HG02610 (cell line): ENCODE data around the gene GNB5.

ENCODE experiments used
- ATAC-seq: cut with Tn5 transposase; IDR thresholded peaks from one replicate; pipeline ENCODE4 v1.9.1; 2021; ENCODE audit warnings: mild to moderate bottlenecking, moderate library complexity; ENCODE audit not compliant: unreplicated experiment

The GNB5 gene

DNA sequence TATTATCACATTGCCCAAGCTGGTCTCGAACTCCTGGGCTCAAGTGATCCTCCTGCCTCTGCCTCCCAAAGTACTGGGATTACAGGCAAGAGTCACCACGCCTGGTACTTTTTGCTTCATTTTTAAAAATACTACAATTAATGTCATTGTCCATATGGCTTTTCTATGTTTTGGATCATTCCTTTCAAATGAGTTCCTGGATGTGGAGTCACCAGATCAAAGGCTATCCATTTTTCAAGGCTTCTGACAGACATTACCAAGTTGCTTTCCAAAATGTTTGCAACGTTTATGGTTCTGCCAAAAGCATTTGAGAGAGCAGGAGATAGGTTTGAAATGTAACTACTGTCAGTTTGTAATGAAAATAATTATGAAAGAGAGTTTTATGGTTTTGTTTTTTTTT lies 44.4 kb downstream of the GNB5 start:
- ATAC-seq, result no peak

DNA sequence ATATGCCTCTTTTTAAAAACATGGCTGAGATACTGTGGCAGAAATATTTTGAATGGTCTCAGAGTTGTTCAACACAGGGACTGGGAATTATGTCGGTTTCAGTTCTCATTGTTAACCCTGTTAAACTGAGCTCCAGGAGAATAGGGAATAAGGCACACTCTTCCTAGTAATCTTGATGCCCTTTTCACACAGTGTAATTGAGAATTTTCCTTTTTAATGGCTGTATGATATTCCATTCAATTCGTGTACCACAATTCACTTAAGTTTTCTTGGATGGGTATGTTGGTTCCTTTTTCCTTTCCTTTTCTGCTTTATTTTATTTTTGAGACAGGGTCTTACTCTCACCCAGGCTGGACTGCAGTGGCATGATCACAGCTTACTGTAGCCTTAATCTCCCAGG lies 44.9 kb downstream of the GNB5 start:
- ATAC-seq, result no peak

DNA sequence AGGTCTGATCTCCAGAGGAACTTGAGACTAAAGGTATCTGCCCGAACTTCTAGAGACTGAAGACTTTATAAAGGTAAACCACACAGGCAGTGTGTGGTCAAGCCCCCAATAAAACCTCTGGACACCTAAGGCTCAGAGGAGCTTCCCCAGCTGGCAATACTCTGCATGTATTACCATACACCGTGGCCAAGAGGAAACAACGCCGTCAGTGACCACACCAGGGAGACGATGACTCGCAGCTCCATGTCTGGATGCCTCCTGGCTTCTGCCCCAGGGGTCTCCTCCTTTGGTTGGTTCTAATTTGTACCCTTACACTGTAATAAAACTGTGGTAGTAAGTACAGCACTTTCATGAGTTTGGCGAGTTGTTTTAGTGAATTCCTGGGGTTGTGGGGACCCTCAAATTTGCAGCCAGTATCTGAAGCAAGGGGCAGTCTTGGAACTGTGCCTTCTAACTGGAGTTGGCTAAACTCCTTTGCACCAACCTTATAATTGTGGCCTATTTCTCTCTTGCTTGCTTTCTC lies 46.5 kb downstream of the GNB5 start:
- ATAC-seq, result no peak

GRCh38 chr15:52143873-52144272 lies 47.3 kb downstream of the GNB5 start:
- no peak for ATAC-seq

DNA sequence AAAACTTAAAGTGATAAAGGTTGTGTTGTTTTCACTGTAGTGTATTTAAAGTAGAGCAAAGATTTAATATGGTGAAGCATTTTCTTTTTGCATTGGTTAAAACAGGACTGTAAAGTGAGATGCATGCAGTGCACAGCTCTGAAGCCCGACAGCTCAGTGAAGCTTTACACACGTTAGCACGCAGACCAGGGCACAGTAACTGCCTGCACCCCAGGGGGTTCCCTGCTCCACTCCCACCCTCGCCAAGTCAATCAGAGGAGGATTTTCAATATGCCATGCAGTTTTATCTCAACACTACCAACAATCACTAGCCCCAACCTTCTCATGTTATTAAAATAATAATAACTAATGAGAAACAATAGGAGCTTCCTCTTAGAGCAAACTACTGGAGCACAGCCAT lies 50.5 kb downstream of the GNB5 start:
- no peak for ATAC-seq

GRCh38 chr15:52139599-52140462 lies 51.4 kb downstream of the GNB5 start:
- ATAC-seq, result no peak

DNA sequence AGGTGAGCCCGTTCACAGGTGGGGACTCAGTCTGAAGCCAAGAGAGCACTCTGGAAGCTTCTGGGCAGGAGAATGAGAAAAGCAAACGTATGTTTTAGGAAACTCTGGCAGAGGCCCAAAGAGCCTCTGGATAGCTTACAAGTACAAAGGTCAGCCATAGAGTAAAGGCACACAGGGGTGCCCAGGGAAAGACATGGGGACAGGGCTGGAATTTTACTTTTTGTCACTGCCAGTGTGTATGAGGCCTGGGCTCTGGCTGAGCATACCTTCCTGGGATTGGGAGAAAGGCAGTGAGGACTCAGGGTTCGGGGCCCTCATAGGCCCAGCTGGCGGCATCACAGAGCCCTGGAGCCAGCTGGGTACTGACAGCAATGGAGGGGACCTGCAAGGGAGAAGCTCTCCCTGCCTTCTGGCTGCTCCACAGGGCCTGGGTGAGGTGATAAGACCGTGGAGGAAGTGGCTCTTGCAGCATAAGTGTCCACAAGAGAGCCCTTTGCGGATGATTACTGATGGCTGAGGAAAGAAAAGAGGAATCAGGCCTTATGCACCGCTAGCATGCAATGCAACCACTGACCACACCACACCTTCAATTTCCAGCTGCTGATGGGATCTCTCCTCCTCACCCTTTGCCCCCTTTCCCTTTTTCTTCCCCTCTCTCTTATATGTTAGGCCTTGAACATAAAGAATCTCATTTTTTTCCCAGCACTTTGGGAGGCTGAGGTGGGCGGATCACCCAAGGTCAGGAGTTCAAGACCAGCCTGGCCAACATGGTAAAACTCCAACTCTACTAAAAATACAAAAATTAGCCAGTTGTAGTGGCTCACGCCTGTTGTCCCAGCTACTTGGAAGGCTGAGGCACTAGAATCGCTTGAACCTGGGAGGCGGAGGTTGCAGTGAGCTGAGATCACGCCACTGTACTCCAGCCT lies 53.5 kb downstream of the GNB5 start:
- ATAC-seq, result no peak

GRCh38 chr15:52136442-52136980 lies 54.7 kb downstream of the GNB5 start:
- ATAC-seq, result no peak

DNA sequence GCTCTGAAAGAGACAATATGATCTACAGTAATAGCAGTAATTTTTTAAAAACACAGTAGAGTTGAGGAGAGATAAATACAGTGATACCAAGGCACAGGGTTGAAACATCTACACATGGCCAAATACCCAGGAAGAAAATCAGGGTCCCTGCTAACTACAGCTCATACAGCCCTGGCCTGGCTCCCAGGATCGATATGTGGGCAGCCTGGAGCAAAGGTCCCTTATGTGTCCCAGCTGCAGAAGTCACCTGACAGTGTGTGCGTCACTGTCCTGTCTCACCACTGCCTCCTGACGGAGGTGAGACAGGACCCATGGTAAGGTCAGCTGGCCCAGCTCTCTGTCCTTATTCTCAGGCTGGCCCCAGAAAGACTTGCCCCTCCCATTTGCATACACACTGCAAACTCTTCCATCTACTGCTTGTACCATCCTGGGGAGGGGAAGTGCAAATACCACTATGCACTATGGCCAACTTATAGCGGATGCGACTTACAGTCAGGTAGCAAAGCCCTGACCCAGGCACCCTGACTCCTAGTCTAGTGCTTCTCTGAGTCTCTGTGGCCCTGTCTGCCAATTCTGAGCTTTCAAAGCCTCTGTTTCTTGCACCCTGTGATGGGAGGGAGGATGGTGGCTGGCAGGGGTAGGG lies 56.6 kb downstream of the GNB5 start:
- no peak for ATAC-seq

GRCh38 chr15:52133510-52134220 lies 57.5 kb downstream of the GNB5 start:
- no peak for ATAC-seq

- no peak for ATAC-seq
Observed at GRCh38 chr15:52132066-52132465, 59.1 kb downstream of the GNB5 start.

DNA sequence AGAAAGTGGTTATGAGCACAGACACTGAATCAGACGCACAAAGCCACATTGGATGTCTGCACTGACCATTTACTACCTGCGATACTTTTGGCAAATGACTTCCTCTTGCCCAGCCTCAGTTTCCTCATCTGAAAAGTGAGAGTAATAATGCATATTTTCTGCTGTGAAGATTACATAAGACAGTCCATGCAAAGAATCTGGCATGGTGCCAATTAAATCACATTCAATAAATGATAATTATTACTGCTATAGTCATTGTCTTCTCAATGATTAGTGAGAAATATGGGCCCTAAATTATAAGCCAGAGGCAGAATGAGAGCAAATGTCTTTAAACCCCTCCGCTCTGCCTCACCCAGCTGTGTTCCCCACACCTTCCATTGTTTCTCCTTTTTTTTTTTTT lies 62.6 kb downstream of the GNB5 start:
- no peak for ATAC-seq

- no peak for ATAC-seq
Observed at GRCh38 chr15:52124270-52124880, 66.8 kb downstream of the GNB5 start.

- no peak for ATAC-seq
Observed at GRCh38 chr15:52121896-52122295, 69.3 kb downstream of the GNB5 start.

DNA sequence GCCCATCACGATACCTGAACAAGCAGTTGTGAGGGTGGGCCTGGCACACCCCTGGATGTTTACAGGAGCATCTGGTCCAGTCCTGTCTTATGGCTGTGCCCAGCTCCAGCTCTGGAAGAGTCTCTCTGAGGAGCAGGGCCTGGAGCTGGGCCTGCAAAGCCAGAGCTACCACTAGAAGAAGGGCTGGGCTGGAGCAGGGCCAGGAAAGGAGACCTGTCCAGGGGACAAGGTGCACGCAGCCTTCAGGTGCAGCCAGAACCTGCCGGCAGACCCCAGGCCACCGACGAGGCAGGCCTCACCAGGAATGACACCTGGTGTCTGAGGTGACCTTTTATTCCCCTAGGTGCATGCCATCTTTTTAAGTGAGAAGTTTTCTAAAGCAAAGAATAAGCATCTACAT lies 70.2 kb downstream of the GNB5 start:
- no peak for ATAC-seq

DNA sequence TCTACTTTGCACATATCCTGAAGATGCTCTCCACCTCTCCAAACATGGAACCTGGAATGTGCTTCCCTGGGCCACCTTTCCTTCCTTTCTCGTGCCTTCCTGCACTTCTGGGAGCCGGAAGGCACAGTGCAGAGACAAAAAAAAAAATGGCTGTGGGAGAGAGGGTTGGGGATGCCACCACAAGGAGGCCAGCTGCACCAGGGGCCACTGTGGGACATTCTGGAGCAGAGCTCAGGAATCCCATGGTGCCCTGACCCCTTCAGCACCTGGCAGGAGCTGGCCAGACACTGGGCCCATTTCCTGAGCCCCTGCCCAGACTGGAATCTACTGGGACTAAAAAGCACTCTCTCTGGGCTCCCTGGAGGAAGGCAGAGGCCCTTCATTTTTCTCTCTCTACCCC lies 70.7 kb downstream of the GNB5 start:
- ATAC-seq, result no peak

DNA sequence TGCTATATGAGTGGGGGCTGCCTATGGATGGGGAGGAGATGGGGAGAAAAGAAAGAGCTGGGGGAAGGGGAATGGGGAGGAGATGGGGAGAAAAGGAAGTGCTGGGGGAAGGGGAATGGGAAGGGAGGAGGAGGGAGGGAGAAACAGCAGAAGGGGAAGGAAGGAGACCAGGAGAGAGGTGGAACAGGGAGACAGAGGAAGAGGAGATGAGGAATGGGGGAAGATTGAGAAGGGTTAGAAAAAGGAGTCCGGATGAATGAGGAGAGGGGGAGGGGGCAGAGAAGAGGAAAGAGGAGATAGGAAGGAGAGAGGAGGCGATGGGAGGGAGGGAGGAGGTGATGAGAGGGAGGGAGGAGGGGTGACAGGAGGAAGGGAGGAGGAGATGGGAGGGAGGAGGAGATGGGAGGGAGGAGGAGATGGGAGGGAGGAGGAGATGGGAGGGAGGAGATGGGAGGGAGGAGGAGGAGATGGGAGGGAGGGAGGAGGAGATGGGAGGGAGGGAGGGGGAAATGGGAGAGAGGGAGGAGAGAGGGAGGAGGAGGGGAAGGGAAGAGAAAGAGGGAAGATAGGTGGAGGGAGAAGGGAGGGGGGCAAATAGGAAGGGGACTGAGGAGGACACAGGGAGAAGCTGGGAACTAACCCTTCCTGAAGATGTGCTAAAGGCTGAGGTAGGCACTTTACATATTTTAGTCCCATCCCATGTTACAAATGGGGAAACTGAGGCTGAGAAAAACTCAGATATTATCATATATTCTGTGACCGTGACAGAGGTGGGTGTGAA lies 72.0 kb downstream of the GNB5 start:
- no peak for ATAC-seq

DNA sequence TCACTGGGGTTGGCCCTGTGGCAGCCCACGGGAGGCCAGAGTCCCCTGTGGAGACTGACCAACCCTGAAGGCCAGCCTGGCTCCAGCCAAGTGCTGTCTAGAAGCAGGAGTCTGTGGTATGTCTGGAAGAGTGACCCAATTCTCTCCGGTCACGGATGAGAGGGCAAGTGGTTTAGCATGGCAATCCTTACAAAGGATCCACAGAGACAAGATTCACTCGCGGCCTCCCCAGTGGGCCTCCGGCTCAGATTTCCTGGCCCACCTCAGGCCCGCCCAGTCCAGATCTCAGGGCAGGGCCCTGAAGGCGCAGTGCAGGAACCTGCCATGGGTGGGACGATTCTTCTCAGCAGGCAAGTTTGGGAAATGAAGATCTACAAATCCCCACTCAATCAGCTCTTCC lies 73.6 kb downstream of the GNB5 start:
- no peak for ATAC-seq
